ENCODE measurements around the gene ZNF385B.
"Not testable (repeated sequence)": the region's sequence is repeated elsewhere in the genome, so short reads cannot be mapped to it uniquely, and the experiment has no call there.

ZNF385B gene

GRCh38 chr2:179487010-179487731 lies 374.2 kb downstream of the ZNF385B start:
- no peak for DNase-seq (ENCODE audit: low spot score)

GRCh38 chr2:179483131-179483530 lies 378.3 kb downstream of the ZNF385B start:
- DNase-seq (ENCODE audit: low spot score): no peak

GRCh38 chr2:179479947-179480346 lies 381.5 kb downstream of the ZNF385B start:
- no peak for DNase-seq (ENCODE audit: low spot score)

GRCh38 chr2:179478771-179479170 lies 382.6 kb downstream of the ZNF385B start:
- DNase-seq (ENCODE audit: low spot score): no peak

GRCh38 chr2:179470992-179471391 lies 390.4 kb downstream of the ZNF385B start:
- no peak for DNase-seq (ENCODE audit: low spot score)

- DNase-seq (ENCODE audit: low spot score): no peak
Observed at GRCh38 chr2:179470089-179470488, 391.3 kb downstream of the ZNF385B start.

GRCh38 chr2:179467960-179468359 lies 393.5 kb downstream of the ZNF385B start:
- no peak for DNase-seq (ENCODE audit: low spot score)

GRCh38 chr2:179467111-179467510 lies 394.3 kb downstream of the ZNF385B start:
- DNase-seq (ENCODE audit: low spot score): no peak

- no peak for DNase-seq (ENCODE audit: low spot score)
Observed at GRCh38 chr2:179461420-179461819, 400.0 kb downstream of the ZNF385B start.

- no peak for DNase-seq (ENCODE audit: low spot score)
Observed at GRCh38 chr2:179460181-179460929, 401.1 kb downstream of the ZNF385B start.

GRCh38 chr2:179458113-179458512 lies 403.3 kb downstream of the ZNF385B start:
- not testable (repeated sequence) for DNase-seq (ENCODE audit: low spot score)

GRCh38 chr2:179455824-179456223 lies 405.6 kb downstream of the ZNF385B start:
- DNase-seq (ENCODE audit: low spot score): no peak

GRCh38 chr2:179455172-179455524 lies 406.3 kb downstream of the ZNF385B start:
- DNase-seq (ENCODE audit: low spot score): no peak

GRCh38 chr2:179454443-179455171 lies 406.8 kb downstream of the ZNF385B start:
- DNase-seq (ENCODE audit: low spot score): no peak

- no peak for DNase-seq (ENCODE audit: low spot score)
Observed at GRCh38 chr2:179449010-179449409, 412.4 kb downstream of the ZNF385B start.

GRCh38 chr2:179447839-179448447 lies 413.5 kb downstream of the ZNF385B start:
- DNase-seq (ENCODE audit: low spot score): no peak

- DNase-seq (ENCODE audit: low spot score): no peak
Observed at GRCh38 chr2:179447421-179447820, 414.0 kb downstream of the ZNF385B start.

GRCh38 chr2:179446476-179447141 lies 414.8 kb downstream of the ZNF385B start:
- DNase-seq (ENCODE audit: low spot score): no peak

GRCh38 chr2:179444056-179444455 lies 417.4 kb downstream of the ZNF385B start:
- DNase-seq (ENCODE audit: low spot score): no peak

GRCh38 chr2:179443180-179443579 lies 418.2 kb downstream of the ZNF385B start:
- no peak for DNase-seq (ENCODE audit: low spot score)

- DNase-seq (ENCODE audit: low spot score): no peak
Observed at GRCh38 chr2:179442206-179442605, 419.2 kb downstream of the ZNF385B start.

- DNase-seq (ENCODE audit: low spot score): no peak
Observed at GRCh38 chr2:179441551-179441950, 419.9 kb downstream of the ZNF385B start.
